ENCODE results near the gene SAMD1. TPM values are rescaled to one million over a fixed set of nuclear protein-coding genes. Genes with fewer than 3 reads are reported as not detected.

SAMD1 gene
- total RNA-seq, 2 donors from 2014 or later, result 11.2 to 22.1 TPM

- no peak for ATAC-seq
- WGBS, 2 donors, result 90 to 93% methylated on average over 1 of the region's 1 CpG
- DNase-seq, result no peak
- peaks cover 40% of the 10 kb centered on the region for H3K4me1 ChIP-seq
- no peaks in the 10 kb centered on the region for H3K9me3 ChIP-seq
- no peak overlapping the region for H3K4me3 ChIP-seq
- no peaks in the 10 kb centered on the region for H3K27me3 ChIP-seq
- intact Hi-C loops (cut with DNase I), result no loop called here
- TF ChIP-seq POLR2A (IDR thresholded peaks at IDR 0.05) (no peak), CTCF (IDR thresholded peaks at IDR 0.05) (no peak)
- H3K36me3 ChIP-seq (replicated peaks in 1 of 2; ENCODE audit: insufficient read depth in 1 of 2, low read depth in 2 of 2), result no peaks in the 10 kb centered on the region
- no peak overlapping the region for H3K27ac ChIP-seq
Observed at GRCh38 chr19:14111486-14111885, 20.9 kb upstream of the SAMD1 start.

GRCh38 chr19:14110650-14111049, 20.1 kb upstream of the SAMD1 start:
- DNase-seq (no peak), ATAC-seq (no peak)
- Histone ChIP-seq H3K27ac (no peak overlapping the region), H3K9me3 (no peaks in the 10 kb centered on the region), H3K4me3 (no peak overlapping the region), H3K4me1 (peaks cover 32% of the 10 kb centered on the region), H3K36me3 (replicated peaks in 1 of 2; ENCODE audit: insufficient read depth in 1 of 2, low read depth in 2 of 2) (peaks cover 2 to 3% of the 10 kb centered on the region in 2 donors), H3K27me3 (no peaks in the 10 kb centered on the region)
- TF ChIP-seq CTCF (IDR thresholded peaks at IDR 0.05), result no peak
- TF ChIP-seq POLR2A (IDR thresholded peaks at IDR 0.05), result no peak
- WGBS, 2 donors, result 52 to 89% methylated on average over 1 to 2 of the region's 2 CpGs
- intact Hi-C loops (cut with DNase I), result no loop called here

- Histone ChIP-seq H3K36me3 (replicated peaks in 1 of 2; ENCODE audit: insufficient read depth in 1 of 2, low read depth in 2 of 2) (peaks cover 2 to 6% of the 10 kb centered on the region in 2 donors), H3K4me1 (peaks cover 6% of the 10 kb centered on the region), H3K4me3 (no peak overlapping the region), H3K27ac (no peak overlapping the region), H3K9me3 (no peaks in the 10 kb centered on the region), H3K27me3 (no peaks in the 10 kb centered on the region)
- 80 to 90% methylated on average over 6 to 23 of the region's 23 CpGs for WGBS, 2 donors
- peak; percentile 18 for ATAC-seq
- intact Hi-C loops (cut with DNase I), result no loop called here
- TF ChIP-seq CTCF (IDR thresholded peaks at IDR 0.05) (no peak), POLR2A (IDR thresholded peaks at IDR 0.05) (no peak)
- DNase-seq, result no peak
Observed at GRCh38 chr19:14107581-14108461, 17.3 kb upstream of the SAMD1 start.

GRCh38 chr19:14106840-14107239, 16.3 kb upstream of the SAMD1 start:
- Histone ChIP-seq H3K9me3 (no peaks in the 10 kb centered on the region), H3K36me3 (replicated peaks in 1 of 2; ENCODE audit: insufficient read depth in 1 of 2, low read depth in 2 of 2) (peaks cover 2 to 6% of the 10 kb centered on the region in 2 donors), H3K27me3 (no peaks in the 10 kb centered on the region), H3K4me3 (no peak overlapping the region), H3K4me1 (no peaks in the 10 kb centered on the region), H3K27ac (no peak overlapping the region)
- intact Hi-C loops (cut with DNase I), result no loop called here
- DNase-seq (no peak), ATAC-seq (no peak)
- no peak for TF ChIP-seq POLR2A (IDR thresholded peaks at IDR 0.05)
- no peak for TF ChIP-seq CTCF (IDR thresholded peaks at IDR 0.05)
- WGBS, 2 donors, result 86% methylated on average over 9 of the region's 16 CpGs; no CpG with 5 or more reads in 1 of the 2 donors

GRCh38 chr19:14105680-14106079, 15.1 kb upstream of the SAMD1 start:
- intact Hi-C loops (cut with DNase I), result no loop called here
- DNase-seq, result no peak
- Histone ChIP-seq H3K4me3 (no peak overlapping the region), H3K27me3 (no peaks in the 10 kb centered on the region), H3K9me3 (no peaks in the 10 kb centered on the region), H3K27ac (no peak overlapping the region), H3K36me3 (replicated peaks in 1 of 2; ENCODE audit: insufficient read depth in 1 of 2, low read depth in 2 of 2) (peaks cover 2 to 6% of the 10 kb centered on the region in 2 donors), H3K4me1 (no peaks in the 10 kb centered on the region)
- 91 to 95% methylated on average over 6 to 8 of the region's 8 CpGs for WGBS, 2 donors
- no peak for ATAC-seq
- TF ChIP-seq POLR2A (IDR thresholded peaks at IDR 0.05), result no peak
- TF ChIP-seq CTCF (IDR thresholded peaks at IDR 0.05), result no peak

Measured in body of pancreas (tissue), 4 donors.